HG03095 (cell line): ENCODE results near the gene UGT2A2.
"Not testable (repeated sequence)": the region's sequence is repeated elsewhere in the genome, so short reads cannot be mapped to it uniquely, and the experiment has no call there.

ENCODE experiments used
- ATAC-seq: cut with Tn5 transposase; IDR thresholded peaks from one replicate; pipeline ENCODE4 v1.9.1; 2021; ENCODE audit warnings: moderate library complexity; ENCODE audit not compliant: unreplicated experiment

UGT2A2 gene

GRCh38 chr4:69639542-69639941 is at the start of gene UGT2A2:
TSS of gene UGT2A2 (minus strand) at chr4:69639642. CDS start at chr4:69639640, 2 bp downstream.
- no peak for ATAC-seq

- ATAC-seq, result no peak
These were observed 45.4 kb upstream of the UGT2A2 start for GRCh38 chr4:69684804-69685203.

GRCh38 chr4:69668680-69669079 is 29.2 kb upstream of the UGT2A2 start:
- ATAC-seq, result no peak

- ATAC-seq, result not testable (repeated sequence)
These were observed 24.6 kb upstream of the UGT2A2 start for GRCh38 chr4:69664009-69664408.

- ATAC-seq, result not testable (repeated sequence)
These were observed 21.8 kb upstream of the UGT2A2 start for GRCh38 chr4:69661130-69661803.

- ATAC-seq, result no peak
These were observed 18.7 kb upstream of the UGT2A2 start for GRCh38 chr4:69658133-69658532.

GRCh38 chr4:69656653-69657158 is 17.3 kb upstream of the UGT2A2 start:
- no peak for ATAC-seq

GRCh38 chr4:69653147-69653546 is 13.7 kb upstream of the UGT2A2 start, which contains the start of gene UGT2A1:
TSS of gene UGT2A1 (minus strand) at chr4:69653247. CDS start at chr4:69647644, 5,603 bp downstream.
- no peak for ATAC-seq

GRCh38 chr4:69650872-69651271 is 11.4 kb upstream of the UGT2A2 start:
- ATAC-seq, result no peak

- ATAC-seq, result no peak
These were observed 10.2 kb upstream of the UGT2A2 start for GRCh38 chr4:69649629-69650028.

GRCh38 chr4:69649207-69649606 is 9.8 kb upstream of the UGT2A2 start:
- no peak for ATAC-seq

- no peak for ATAC-seq
These were observed 3.5 kb upstream of the UGT2A2 start for GRCh38 chr4:69642961-69643360.

GRCh38 chr4:69640289-69640688 is 847 bp upstream of the UGT2A2 start:
- no peak for ATAC-seq

GRCh38 chr4:69617083-69617694 is 22.3 kb downstream of the UGT2A2 start:
- ATAC-seq, result no peak

GRCh38 chr4:69610484-69610883 is 29.0 kb downstream of the UGT2A2 start:
- no peak for ATAC-seq

- no peak for ATAC-seq
These were observed 38.4 kb downstream of the UGT2A2 start for GRCh38 chr4:69601065-69601464.

GRCh38 chr4:69600013-69600412 is 39.4 kb downstream of the UGT2A2 start:
- ATAC-seq, result no peak

GRCh38 chr4:69594382-69594781 is 45.1 kb downstream of the UGT2A2 start:
- ATAC-seq, result no peak

- ATAC-seq, result no peak
These were observed 48.1 kb downstream of the UGT2A2 start for GRCh38 chr4:69591364-69591763.

GRCh38 chr4:69589884-69590283 is 49.6 kb downstream of the UGT2A2 start:
- ATAC-seq, result no peak

GRCh38 chr4:69584135-69584534 is 55.3 kb downstream of the UGT2A2 start:
- no peak for ATAC-seq

GRCh38 chr4:69583543-69583942 is 55.9 kb downstream of the UGT2A2 start:
- ATAC-seq, result no peak
